Osteocyte (in vitro differentiated cells): ENCODE measurements around the gene SPATS1. TPM values are rescaled to one million over a fixed set of nuclear protein-coding genes. Genes with fewer than 3 reads are reported as not detected.

Experiments
- DNase-seq: peaks from one replicate; pipeline ENCODE4 v3.0.0; 2021; ENCODE audit warnings: mixed read lengths; ENCODE audit not compliant: unreplicated experiment; ENCODE audit errors: extremely low spot score
- H3K27ac Mint-ChIP-seq: one replicate; pipeline ENCODE4 v1.8.0; 2021; ENCODE audit warnings: mild to moderate bottlenecking, mixed read lengths; ENCODE audit not compliant: unreplicated experiment
- H3K27me3 Mint-ChIP-seq: one replicate; pipeline ENCODE4 v1.8.0; 2021; ENCODE audit warnings: mixed read lengths; ENCODE audit not compliant: unreplicated experiment
- H3K36me3 Mint-ChIP-seq: one replicate; pipeline ENCODE4 v1.8.0; 2021; ENCODE audit warnings: mixed read lengths; ENCODE audit not compliant: unreplicated experiment
- H3K4me1 Mint-ChIP-seq: one replicate; pipeline ENCODE4 v1.8.0; 2021; ENCODE audit warnings: mixed read lengths; ENCODE audit not compliant: unreplicated experiment
- H3K4me3 Mint-ChIP-seq: one replicate; pipeline ENCODE4 v1.8.0; 2021; ENCODE audit warnings: mild to moderate bottlenecking, moderate library complexity, mixed read lengths; ENCODE audit not compliant: unreplicated experiment
- H3K9me3 Mint-ChIP-seq: one replicate; pipeline ENCODE4 v1.8.0; 2021; ENCODE audit warnings: mixed read lengths; ENCODE audit not compliant: unreplicated experiment
- long read RNA-seq: library from polyadenylated mRNA; unstranded; transcript quantifications from one replicate; pipeline ENCODE4 v2.0.0, GENCODE V29; 2021
- total RNA-seq: library from RNA; stranded (reverse); gene quantifications from 2 replicates; pipeline ENCODE4 v1.2.1, GENCODE V29; 2021
- TF ChIP-seq, protein P1 (sequence below): fragments of 200-600 bp; sonication (generic); IDR thresholded peaks from 2 replicates; pipeline ENCODE4 v1.5.0; 2021; ENCODE audit warnings: antibody characterized with exemption, mild to moderate bottlenecking, moderate library complexity

The SPATS1 gene
- not detected in 2 replicates for total RNA-seq
- long read RNA-seq: 0 reads

DNA sequence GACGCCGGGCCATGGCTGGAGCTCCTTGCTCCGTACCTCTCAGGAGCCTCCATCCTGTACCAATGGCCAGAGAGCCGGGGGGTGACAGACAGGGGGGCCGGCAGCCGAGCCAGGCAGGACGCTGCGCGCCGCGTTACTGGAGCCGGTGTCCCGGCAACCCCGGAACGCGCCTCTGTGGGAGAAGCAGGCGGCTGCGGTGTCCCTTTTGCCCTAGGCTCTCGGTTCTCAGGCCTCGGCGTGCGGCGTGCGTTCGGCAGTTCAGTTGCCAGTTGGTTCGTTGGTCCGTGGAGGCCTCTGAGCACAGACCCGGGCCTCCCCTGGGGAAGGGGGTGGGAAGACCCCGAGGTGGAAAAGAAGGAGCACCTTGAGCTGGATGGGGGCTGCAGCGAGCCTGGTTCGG lies at the start of gene SPATS1:
SPATS1 (plus strand) TSS at position 162 of the 400 bp plus-strand sequence. CDS start 446 bp downstream, outside the sequence.
- H3K4me3 Mint-ChIP-seq: no peak within 1 kb of the TSS
- peaks cover 5% of the 10 kb centered on the region for H3K4me1 Mint-ChIP-seq
- peaks cover 47% of the 10 kb centered on the region for H3K27me3 Mint-ChIP-seq
- H3K36me3 Mint-ChIP-seq: no peaks in the 10 kb centered on the region
- TF ChIP-seq, protein P1, sequence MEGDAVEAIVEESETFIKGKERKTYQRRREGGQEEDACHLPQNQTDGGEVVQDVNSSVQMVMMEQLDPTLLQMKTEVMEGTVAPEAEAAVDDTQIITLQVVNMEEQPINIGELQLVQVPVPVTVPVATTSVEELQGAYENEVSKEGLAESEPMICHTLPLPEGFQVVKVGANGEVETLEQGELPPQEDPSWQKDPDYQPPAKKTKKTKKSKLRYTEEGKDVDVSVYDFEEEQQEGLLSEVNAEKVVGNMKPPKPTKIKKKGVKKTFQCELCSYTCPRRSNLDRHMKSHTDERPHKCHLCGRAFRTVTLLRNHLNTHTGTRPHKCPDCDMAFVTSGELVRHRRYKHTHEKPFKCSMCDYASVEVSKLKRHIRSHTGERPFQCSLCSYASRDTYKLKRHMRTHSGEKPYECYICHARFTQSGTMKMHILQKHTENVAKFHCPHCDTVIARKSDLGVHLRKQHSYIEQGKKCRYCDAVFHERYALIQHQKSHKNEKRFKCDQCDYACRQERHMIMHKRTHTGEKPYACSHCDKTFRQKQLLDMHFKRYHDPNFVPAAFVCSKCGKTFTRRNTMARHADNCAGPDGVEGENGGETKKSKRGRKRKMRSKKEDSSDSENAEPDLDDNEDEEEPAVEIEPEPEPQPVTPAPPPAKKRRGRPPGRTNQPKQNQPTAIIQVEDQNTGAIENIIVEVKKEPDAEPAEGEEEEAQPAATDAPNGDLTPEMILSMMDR: no peak
- H3K27ac Mint-ChIP-seq: no peak within 1 kb of the TSS
- no peaks in the 10 kb centered on the region for H3K9me3 Mint-ChIP-seq
- no peak for DNase-seq

DNA sequence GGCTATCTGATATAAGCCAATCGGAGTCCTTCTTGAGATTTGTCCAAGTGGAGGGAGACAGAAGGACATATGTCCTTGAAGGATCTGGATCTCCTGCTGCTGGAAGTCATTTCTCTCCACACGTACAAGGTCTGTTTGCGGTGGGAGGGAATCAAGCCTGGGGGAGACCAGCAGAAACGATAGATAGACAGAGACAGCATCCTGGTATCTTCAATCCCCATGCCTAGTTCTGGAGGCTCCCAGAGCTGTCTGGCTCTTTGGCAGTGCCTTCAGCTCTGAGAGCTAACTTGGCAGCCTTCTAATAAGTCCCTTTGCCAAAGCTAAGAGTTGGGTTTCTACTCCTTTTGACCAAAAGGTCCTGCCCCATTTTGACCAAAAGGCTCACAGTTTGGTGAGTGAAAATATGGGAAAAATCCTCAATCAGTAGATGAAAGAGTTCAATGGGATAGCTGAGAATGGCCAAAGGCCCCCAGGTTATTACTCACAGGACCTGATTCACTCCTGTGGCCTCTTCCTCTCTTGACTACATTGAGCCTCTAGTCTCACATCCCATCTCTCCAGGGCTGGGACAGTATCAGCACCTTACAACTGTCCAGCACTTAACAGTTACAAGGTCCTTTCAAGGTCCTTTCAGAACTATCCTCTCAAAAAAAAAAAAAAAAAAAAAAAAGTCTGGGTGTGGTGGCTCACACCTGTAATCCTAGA lies 49.6 kb upstream of the SPATS1 start:
- DNase-seq: no peak
- H3K27ac Mint-ChIP-seq: no peak overlapping the region
- H3K27me3 Mint-ChIP-seq: peaks cover 72% of the 10 kb centered on the region
- H3K4me1 Mint-ChIP-seq: peaks cover 2% of the 10 kb centered on the region
- H3K36me3 Mint-ChIP-seq: no peaks in the 10 kb centered on the region
- TF ChIP-seq, protein P1: no peak
- no peaks in the 10 kb centered on the region for H3K9me3 Mint-ChIP-seq
- no peak overlapping the region for H3K4me3 Mint-ChIP-seq

- peaks cover 1% of the 10 kb centered on the region for H3K36me3 Mint-ChIP-seq
- H3K27ac Mint-ChIP-seq: no peak overlapping the region
- peaks cover 74% of the 10 kb centered on the region for H3K27me3 Mint-ChIP-seq
- H3K4me3 Mint-ChIP-seq: no peak overlapping the region
- no peaks in the 10 kb centered on the region for H3K9me3 Mint-ChIP-seq
- DNase-seq: no peak
- TF ChIP-seq, protein P1: no peak
- peaks cover 7% of the 10 kb centered on the region for H3K4me1 Mint-ChIP-seq
These were observed 47.3 kb upstream of the SPATS1 start for GRCh38 chr6:44294832-44295791.

DNA sequence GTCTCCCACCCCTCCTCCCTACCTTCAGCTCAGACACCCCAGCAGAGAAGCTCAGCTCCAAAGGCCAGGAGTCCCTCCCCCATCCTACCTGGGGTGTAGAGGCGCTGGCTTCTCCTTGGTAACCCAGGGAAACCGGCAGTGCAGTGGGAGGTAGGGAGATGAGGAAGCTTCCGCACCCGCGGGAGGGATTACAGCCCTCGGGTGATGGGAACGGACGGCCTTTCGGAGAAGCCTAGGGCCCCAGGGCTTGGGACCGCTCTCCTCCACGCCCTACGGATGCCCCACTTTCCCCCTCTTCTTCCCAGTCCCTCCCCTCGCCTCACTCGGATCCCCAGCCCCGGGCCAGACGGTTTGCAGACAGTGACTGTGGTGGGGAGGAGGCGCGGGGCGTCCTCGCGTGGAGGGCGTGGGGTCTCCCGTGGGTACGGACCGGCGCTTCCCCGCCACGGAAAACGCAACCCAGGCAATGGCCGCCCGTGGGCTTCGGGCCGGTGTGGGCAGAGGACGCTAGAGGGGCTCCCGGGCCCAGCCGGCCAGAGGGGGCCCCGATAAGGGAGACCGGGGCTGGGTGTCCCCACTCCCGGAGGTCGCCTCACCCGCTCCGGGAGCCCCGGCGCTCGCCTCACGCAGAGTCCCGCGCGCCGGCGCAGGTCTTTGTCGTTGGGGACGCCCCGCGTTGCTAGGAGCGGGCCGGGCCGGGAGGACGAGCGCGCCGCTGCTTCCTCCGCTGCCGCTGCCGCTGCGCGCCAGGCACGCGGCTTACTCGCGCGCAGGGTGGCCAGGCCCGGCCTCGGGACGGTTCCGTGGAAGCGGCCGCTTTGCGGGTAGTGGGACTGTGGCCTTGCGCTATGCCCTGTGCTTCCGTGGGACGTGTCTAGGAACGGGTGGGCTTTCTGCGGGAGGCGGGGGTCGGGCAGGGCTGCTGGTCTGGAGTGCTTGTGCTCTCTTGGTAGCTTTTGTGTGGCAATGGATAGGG lies 45.1 kb upstream of the SPATS1 start:
- H3K9me3 Mint-ChIP-seq: no peaks in the 10 kb centered on the region
- peaks cover 57% of the 10 kb centered on the region for H3K27me3 Mint-ChIP-seq
- TF ChIP-seq, protein P1: no peak
- H3K27ac Mint-ChIP-seq: no peak overlapping the region
- H3K36me3 Mint-ChIP-seq: peaks cover 19% of the 10 kb centered on the region
- H3K4me3 Mint-ChIP-seq: peak overlapping the region; percentile 53
- H3K4me1 Mint-ChIP-seq: peaks cover 7% of the 10 kb centered on the region
- no peak for DNase-seq
